Measurements from ENCODE around the gene AAK1.

Gene AAK1

DNA sequence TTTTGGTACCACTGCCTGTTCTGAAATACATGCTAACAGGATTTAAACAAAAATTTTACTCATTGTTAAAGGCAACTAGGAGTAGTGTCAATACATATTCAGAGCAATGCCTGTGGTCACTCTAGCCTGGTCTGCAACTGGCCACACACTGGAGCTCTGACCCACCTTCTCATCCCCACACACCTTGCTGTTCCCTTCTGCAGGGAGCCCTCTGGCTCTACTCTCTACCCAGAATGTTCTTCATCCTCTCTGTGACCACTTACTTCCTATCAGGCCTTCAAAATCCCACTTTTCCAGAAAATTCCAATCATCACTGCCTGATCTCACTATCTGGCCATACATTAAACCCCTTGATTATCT, 104.0 kb downstream of the AAK1 start:
- no peak for DNase-seq

DNA sequence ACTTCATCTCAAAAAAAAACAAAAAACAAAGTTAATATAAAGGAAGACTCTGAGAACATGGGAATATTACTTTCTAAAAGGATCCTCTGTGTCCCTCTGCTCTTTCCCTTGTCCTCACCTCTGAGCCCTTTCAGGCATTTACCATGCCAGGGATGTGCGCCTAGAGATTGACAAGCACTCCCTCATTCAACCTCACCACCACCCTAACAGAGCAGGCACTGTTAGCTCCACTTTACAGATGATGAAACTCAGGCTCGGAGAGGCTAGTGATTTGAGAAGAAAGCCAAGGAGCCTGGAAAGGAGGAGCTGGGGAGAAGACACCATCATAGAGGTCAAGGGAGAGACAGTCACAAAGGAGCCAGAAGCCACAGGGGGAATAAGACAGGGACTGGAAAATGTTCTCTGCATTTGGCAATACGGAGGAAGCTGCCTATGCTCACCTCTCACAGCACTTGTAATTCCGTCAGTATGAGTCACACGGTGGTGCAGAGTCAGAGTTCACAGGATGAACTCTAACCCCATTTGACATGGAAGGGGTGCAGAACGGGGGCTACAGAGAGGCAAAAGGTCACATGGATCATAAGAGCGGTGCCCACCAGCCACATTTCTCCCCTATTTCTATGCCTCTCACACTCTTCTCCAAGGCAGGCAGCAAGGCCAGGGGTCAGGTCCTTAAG, 104.5 kb downstream of the AAK1 start:
- DNase-seq, result no peak

DNA sequence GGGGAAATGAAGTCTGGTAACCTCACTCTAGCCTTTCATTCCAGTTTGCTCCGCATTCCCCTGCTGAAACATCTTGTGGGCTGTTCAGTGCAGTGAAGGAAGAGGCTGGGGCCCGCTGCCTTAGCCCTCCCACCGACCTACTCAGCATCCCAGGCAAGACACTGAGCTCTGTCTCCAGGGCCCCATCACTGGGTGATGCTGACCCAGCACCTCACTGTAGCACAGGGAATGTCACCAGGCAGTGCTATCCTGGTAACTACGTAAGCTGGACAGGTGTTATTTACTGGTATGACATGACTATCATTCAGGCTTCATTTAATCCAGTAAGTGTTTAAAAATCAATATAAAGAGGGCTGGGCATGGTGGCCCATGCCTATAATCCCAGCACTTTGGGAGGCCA, 105.3 kb downstream of the AAK1 start:
- DNase-seq, result no peak

DNA sequence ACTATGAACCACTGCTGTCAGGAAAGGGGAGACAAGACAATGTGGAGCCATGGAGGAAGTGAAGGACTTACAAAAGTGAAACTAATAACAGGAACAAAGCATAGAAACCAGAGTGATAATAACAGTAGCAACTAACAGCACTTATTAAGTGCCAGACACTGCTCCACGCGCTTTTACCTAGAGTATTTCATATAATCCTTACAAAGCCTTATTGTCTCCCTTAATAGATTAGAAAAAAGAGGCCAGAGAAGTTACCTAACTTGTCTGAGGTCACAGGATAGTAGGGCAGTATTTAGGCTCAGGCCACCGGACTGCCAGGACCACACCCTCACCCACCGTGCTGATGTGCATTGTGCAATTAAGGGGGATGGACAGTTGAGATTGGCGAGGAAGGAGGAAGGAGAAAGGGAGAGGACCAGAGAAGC, 107.7 kb downstream of the AAK1 start:
- DNase-seq, result no peak

DNA sequence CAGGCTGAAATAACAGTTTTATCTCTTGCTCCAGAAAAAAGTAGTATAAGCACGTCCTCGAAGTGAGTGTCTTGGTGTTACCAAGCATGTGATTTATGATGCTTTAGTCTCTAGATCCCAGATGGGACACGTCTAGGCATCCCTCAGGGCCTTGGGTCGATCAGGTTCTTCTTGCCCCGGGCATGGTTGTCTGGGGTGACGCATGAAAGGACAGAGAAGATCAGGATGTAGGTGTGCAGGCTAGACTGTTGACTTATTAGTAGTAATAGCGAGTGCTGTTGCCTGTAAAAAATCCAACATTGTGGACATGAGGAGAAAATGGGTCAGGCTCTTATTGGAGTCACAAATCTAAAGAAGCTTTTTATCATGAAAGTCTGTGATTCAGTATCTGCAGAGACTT, 112.4 kb downstream of the AAK1 start:
- no peak for DNase-seq

DNA sequence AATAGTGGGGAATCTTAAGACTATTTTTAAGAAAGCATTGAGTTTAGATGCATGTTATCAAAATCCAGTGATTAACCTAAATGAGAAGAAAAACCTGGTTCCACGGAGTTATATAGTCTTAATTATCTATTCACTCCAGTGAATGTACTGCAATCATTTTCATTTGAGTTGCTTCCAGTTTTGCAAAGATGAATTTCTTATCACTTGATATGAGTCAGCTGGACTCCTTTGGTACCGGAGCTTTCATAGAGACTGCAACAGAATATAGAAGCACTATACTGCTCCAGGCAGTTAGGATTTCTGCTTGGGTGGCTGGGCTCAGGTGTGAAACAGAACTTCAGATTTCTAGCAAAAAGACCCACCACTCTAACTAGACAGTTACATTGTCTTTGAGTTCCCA, 114.1 kb downstream of the AAK1 start:
- DNase-seq, result no peak

DNA sequence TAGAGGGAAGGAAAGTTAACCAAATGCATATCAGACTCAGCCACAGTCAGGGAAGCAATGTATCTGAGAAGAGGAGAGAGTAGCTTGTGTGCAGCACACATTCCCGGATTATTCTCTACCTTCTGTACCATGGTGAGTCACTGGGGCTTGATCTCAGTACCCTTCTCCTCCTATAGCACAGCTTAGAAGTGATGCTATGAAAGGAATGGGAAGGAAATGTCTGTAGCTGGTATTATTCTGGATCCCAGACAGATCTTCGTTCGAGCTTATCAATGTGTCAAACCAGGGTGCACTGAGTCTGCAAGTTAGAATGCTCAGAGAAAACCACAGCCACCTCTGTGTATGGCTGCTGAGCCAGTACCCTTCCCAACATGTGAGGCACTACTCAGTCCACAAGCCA, 118.3 kb downstream of the AAK1 start:
- no peak for DNase-seq

DNA sequence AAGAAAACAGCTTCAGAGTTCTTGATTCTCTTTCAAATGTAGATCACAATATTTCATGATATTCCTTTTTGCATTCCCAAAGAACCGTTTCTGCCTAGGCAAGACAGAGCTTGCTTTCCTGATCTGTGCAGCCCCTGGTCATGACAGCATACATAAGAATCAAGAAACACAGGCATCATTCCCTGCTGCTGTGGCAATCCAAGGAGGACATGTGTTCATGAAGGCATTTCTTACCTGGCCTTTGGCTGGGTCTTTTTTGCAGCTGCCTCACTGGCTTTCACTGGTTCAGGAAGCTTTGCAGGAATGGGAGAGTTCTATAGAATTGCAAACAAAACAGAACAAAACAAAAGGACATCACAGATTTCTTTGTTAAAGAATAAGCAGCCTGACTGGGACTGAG, 118.7 kb downstream of the AAK1 start:
- no peak for DNase-seq

DNA sequence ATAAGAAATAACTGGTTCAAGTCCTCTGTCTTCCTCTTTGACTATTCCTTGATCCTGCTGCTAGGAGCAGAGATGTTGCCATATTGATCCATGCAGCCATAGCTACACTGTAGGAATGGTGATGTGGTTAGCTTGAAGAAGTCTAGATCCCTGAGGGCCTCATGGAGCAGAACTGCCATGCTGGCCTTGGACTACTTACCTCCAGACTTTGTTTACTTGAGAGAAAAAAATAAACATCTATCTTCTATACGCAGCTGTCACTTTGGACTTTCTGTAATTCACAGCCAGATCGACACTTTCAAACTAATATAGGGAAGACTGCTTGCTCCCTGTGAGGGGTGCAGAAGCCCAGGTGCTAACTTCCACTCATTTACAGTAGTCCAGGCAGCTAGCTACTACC, 121.8 kb downstream of the AAK1 start:
- DNase-seq, result no peak

DNA sequence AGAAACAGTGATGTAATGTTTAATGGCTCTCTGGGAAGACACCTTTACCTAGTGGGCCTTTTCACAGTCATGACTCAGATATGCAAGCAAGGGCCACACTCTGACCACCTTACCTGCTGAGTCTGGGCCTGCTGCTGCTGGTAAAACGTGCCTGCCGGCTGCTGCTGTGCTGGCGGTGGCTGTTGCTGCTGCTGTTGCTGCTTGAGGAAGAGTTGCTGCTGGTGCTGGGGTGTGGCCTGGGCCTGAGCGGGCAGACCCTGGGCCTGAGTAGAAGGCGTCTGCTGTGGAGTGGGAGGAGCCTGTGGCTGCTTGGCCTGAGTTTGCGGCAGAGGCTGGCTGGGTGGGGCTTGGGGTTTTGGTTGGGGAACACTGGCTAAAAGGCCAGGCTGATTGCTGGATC, 124.7 kb downstream of the AAK1 start:
- DNase-seq, result no peak

DNA sequence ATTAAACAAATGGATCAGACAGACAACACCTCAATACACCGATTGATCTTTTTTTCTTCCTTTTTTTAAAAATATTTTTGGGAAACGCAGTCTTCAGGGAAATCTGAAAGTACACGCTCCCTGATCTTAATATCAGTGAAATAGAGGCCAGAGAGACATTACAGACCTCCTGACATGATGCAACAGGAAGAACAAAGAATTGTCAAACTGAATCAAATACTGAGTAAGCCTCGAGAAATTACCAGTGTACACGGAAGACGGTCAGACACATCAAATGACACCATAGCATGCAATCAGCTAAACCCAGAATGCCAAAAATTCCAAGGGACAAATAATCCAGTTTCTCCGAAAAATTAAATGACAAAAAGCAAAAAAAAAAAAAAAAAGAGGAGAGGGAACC, 126.1 kb downstream of the AAK1 start:
- no peak for DNase-seq

DNA sequence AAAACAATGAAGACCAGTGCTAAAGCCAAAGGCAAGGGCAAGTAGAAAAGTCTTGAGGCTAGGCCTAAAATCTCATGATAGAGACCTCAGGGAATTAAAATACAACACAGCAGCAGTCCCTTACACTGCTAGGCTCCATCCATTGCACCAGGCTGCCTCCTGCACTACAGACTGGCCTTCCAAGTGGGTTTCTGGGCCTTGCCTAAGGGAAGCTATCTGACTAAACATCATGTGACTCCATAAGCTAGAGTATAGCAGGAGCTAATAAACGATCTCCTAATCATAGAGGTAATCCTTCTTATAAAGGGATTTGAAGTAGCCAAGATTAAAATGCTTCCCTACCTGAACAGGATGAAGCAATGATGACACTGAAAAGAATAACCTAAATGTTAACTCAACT, 128.7 kb downstream of the AAK1 start:
- DNase-seq, result no peak

DNA sequence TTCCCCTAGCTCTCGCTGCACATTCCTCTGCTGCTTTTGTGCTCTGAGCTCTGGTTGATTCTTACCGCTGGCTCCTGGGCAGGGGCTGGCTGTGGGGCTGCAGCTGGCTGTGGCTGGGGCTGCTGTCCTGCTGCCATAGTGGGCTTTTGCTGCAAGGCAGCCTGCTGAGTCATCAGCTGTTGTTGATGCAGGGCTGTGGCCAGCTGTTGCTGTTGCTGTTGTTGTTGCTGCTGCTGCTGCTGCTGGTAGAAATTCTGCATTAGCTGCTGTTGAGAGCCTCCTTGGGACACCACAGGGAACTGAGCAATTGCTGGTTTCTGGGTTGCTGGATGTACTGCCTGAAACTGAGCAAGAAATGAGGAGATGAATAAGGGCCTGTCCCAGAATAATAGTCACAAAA, 129.1 kb downstream of the AAK1 start:
- DNase-seq, result peak in 36 of 56 donors; percentile 3 to 63 (median 24)

DNA sequence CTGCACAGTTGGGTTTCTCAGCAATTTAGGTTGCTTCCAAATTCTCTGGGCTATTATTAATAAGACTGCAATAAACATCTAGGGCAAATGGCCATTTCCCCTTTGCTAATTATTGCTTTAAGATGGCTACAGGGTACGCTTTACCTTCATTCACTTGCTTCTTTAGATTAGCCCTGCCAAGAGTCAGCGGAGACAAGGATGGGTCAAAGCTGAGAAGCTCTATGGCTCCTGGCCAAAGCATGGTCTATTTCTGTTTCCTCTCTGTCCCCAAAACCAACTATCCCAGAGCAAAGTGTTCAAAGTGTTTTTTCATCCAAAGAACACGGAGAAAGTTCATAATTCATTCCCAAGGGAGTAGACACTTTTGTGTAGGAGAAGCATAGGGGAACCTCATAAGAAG, 131.1 kb downstream of the AAK1 start:
- no peak for DNase-seq

DNA sequence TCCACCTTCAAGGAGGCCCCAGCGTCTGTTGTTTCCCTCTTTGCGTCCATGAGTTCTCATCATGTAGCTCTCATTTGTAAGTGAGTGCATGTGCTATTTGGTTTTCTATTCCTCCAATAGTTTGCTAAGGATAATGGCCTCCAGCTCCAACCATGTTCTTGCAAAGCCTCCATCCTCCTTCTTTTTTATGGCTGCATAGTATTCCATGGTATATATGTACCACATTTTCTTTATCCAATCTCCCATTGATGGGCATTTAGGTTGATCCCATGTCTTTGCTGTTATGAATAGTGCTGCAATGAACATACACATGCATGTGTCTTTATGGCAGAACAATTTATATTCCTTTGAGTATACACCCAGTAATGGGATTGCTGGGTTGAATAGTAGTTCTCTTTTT, 133.3 kb downstream of the AAK1 start:
- no peak for DNase-seq

DNA sequence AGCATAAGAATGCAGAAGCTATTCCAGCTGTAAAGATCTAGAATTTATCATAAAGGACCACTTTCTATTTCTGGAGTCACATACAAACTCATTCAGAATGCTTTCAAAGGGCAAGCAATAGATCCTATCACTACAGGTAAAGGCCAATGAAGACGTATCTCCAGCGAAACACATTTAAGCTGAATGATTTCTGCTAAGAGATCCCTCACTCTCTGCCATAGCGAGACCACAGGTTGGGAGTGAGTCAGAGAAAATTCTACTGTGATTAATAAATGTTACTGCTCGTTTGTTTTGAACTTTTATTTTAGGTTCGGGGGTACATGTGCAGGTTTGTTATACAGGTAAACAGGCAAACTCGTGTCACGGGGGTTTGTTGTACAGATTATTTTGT, 133.8 kb downstream of the AAK1 start:
- no peak for DNase-seq

DNA sequence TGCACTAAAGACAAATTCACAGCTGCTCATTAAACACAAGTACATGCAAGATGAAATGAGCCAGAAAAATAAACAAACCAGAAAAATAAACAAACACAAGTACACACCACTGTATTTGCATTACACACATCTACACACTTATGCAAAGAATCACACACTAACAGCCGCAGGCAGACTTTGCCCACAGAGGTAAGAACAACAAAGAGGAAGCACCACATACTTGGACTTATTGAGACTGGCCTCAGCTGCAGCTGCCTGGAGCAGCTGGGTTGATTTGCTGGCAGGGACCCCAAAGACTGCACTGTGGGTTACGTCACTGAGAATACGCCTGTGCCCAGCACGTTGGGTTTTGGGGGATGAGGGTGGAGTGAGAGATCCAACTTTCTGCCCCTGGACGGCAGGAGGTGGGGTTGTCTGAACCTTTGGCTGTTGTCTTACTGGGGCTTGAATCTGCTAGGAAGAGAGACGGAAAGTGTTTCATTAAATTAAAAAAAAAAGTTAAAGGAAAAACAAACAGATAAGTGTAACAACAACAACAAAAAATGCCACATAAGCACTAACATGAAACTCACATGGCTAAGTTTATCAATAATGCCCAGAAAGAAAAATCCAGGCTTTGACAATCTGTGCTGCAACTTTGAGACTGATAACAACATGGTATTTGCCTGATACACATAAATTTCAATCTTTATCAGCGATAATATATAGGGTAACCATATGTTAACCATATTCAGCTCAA, 134.4 kb downstream of the AAK1 start:
- peak in 43 of 56 donors; percentile 4 to 79 (median 37) for DNase-seq

DNA sequence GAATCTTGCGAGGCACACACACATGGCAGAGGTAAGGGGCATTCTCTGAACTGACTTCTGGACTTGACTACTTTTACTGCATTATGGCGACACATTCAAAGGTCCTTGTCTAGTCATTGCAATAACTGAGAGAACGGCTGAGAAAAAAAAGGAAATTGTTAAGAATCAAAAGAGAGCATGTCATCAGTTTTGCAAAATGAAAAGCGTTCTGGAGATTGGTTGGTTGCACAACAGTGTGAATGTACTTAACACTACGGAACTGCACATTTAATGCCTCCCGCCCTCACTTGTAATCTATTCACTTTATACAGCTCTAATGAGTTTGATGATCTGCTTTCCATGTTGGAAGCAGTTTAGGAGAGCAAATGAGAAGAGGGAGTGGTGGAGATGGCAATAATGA, 137.8 kb downstream of the AAK1 start:
- no peak for DNase-seq

DNA sequence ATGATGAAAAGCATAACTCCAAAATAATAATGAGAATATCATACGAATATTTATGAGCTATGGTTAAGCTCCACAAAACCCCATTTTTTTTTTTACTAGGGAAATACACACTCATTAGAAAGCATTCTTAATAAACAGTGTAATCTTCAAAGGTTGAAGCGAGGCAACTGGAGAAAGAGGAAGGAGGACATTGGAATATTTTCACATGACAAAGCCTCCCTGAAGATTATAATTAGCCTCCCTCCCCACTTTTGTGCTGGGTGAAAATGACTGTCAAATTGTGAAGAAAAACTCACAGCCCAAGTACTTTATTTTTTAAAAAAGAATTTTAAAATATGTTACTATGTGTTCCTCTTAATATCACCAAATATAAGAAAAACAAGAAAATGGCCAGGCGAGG, 142.2 kb downstream of the AAK1 start:
- no peak for DNase-seq

DNA sequence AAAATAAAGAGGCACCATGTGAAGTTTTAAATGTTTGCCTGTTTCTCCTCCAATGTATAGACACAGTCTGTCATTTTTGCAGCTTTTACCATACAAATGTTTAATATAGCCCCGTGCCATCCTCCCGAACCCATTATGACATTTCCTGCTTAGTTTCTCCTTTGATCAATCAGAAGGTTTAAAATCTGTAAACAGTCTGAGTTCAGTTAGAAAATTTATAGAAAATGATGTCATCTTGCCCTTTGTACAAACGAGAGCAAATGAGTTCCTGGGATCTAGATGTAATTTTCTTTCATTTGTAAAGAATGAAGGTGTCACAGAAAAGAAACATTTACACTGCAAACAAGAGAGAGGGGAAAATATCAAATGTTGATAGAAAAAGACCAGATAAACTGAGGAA, 143.6 kb downstream of the AAK1 start:
- no peak for DNase-seq

DNA sequence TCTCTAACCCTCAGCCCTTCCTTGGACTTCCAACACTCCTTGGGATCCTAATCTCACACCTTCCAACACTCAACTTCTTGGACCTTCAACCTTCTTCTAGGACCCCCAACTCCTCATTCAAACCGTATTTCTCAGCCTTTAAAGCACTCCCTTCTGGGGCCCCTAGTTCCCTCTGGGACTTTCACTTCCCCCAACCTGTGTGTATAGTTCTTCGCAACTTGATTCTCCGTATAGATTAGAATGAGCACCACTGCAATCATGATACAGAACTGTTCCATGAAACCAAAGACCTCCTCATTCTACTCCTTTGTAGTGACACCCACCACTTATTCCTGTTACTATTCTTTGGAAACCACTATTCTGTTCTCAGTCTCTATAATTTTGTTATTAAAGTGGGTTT, 144.3 kb downstream of the AAK1 start:
- no peak for DNase-seq

DNA sequence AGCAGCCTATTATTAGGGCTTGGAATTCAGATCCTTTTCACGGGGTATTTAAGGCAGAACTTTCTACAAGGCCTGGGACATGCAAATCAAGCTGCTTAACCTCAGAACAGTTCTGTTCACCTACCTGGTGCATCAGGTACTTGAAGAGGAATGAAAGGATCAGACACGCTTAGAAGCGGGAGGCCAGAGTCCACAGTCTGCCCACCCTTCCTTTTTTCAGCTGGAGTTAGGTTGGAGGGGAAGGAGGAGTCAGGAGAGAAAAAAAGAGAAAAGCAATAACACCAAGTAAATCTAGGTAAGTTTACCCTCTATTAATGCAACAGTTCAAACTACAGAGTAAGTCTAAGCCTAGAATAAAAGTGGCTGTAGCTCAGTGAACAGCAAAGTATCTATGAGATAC, 147.7 kb downstream of the AAK1 start:
- no peak for DNase-seq

DNA sequence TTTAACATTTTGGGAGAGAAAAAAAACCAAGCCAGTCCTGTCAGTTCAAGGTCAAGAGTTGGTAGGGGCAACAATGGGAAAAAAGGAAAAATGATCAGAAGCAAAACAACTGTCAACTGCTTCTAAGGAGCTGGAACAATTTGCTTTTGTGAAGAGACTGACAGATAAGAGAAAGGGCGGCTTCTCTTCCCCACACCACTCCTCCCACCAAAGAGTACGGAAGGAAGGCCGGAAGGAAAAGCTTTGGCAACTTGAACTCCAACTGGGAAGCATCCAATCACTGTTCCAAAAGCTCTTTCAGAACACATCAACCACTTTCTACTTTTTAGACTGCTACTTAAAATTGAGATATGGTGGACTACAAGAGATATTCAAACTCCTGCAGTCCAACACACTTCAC, 148.5 kb downstream of the AAK1 start:
- DNase-seq, result no peak

DNA sequence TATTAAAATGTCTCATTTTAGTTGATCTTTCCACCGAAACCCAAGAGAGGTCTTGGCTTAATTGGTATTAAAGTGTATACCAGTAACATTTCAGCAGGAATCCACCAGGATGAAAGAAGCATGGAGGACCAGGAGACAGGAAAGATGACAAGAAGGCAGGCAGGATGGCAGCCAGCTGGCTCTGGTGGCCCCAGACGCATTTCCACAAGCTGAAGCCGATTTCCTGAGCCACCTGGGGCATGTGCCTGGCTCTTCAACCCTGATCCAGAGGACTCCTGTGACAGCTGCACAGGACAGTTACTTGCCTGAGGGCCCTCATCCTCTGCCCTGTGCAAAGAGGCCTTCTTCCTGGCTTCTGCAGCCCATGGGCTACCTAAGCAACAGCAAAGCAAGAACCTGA, 149.4 kb downstream of the AAK1 start:
- no peak for DNase-seq

Data from amygdala (tissue), 56 donors.